ACC112 (cell line): Measurements from ENCODE around the gene INKA2.

Experiments used
- H2AFZ ChIP-seq: fragments of 200-600 bp; sonication (generic); one replicate; pipeline ENCODE4 v1.6.0; 2017; ENCODE audit warnings: antibody characterized with exemption, low read length; ENCODE audit not compliant: unreplicated experiment
- H3K27ac ChIP-seq: fragments of 200-600 bp; sonication (generic); 2 replicates; pipeline ENCODE4 v1.5.1; 2014; ENCODE audit warnings: low read depth, mild to moderate bottlenecking, antibody characterized with exemption, low read length, moderate library complexity
- H3K27me3 ChIP-seq: fragments of 200-600 bp; sonication (generic); 2 replicates; pipeline ENCODE4 v1.6.1; 2014; ENCODE audit warnings: mild to moderate bottlenecking, antibody characterized with exemption, low read length, moderate library complexity, mixed read lengths; ENCODE audit not compliant: insufficient read depth
- H3K36me3 ChIP-seq: fragments of 200-600 bp; sonication (generic); 2 replicates; pipeline ENCODE4 v1.6.1; 2016; ENCODE audit warnings: mild to moderate bottlenecking, antibody characterized with exemption, low read length, moderate library complexity, mixed read lengths; ENCODE audit not compliant: insufficient read depth
- H3K4me1 ChIP-seq: fragments of 200-600 bp; sonication (generic); one replicate; pipeline ENCODE4 v1.6.1; 2016; ENCODE audit warnings: low read length, mixed read lengths; ENCODE audit not compliant: insufficient read depth, unreplicated experiment, control insufficient read depth
- H3K4me3 ChIP-seq: fragments of 200-600 bp; sonication (generic); 2 replicates; pipeline ENCODE4 v1.5.1; 2014; ENCODE audit warnings: mild to moderate bottlenecking, low read depth, low read length
- H3K79me2 ChIP-seq: fragments of 200-600 bp; sonication (generic); one replicate; pipeline ENCODE4 v1.6.0; 2016; ENCODE audit warnings: low read length; ENCODE audit not compliant: control insufficient read depth, unreplicated experiment, insufficient read depth

Gene INKA2

DNA sequence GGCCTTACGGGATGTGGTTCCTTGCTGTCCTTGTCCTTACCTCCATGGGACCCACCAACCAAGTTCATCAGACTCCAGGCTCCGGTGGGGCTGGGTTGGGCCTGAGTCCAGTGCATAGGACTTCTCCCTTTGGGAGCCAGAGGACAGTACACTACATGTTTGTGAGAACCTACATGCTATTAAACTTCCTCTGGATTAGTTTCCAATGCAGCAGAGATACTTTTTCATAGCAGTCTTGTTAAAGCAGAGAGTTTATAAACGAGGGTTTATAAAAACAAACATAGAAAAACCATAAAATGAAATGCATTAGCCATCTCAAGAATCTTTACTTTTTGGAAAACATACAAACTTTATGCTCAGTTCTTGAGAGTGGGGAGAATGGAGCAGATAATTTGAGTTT is 33.4 kb downstream of the INKA2 start:
- Histone ChIP-seq H3K4me1 (peaks cover 38% of the 10 kb centered on the region), H3K36me3 (peaks cover 19% of the 10 kb centered on the region), H2AFZ (no peak overlapping the region), H3K27ac (no peak overlapping the region), H3K79me2 (no peaks in the 10 kb centered on the region), H3K27me3 (no peaks in the 10 kb centered on the region), H3K4me3 (no peak overlapping the region)

DNA sequence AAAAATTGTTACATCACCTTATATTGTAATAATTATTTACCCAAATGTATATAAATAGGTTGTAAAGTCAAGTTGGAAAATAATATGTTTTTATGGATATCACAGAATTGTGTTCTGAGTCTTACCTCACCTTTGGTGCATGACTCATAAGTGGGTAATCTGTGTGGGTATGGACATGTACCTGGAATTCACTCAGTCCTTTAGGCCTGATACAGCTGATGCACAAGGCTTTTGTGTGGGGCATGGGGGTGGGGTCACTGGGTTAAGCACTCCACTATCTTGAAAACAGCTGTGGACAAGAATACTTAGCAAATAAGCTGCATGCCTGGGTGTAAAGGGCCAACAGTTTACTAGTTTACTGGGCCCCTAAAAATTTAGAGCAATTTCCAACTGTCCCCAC is 34.4 kb downstream of the INKA2 start:
- peaks cover 19% of the 10 kb centered on the region for H3K36me3 ChIP-seq
- H3K27ac ChIP-seq: no peak overlapping the region
- no peak overlapping the region for H2AFZ ChIP-seq
- no peaks in the 10 kb centered on the region for H3K79me2 ChIP-seq
- no peaks in the 10 kb centered on the region for H3K27me3 ChIP-seq
- H3K4me1 ChIP-seq: peaks cover 34% of the 10 kb centered on the region
- no peak overlapping the region for H3K4me3 ChIP-seq

DNA sequence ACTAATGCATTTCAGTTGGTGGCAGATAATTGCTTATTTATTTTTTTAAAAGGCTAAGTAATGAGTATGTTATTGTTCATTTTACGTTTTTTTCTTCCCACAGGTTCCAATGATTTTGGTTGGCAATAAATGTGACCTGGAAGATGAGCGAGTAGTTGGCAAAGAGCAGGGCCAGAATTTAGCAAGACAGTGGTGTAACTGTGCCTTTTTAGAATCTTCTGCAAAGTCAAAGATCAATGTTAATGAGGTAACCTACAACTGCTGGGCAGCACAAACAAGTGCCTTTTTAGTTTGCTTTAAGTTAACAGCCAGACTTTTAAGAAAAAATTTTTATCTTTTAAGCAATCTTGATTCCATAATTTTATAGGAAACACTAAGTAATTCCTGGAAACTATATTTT is 35.0 kb downstream of the INKA2 start:
- Histone ChIP-seq H3K27ac (no peak overlapping the region), H3K4me1 (peaks cover 29% of the 10 kb centered on the region), H3K4me3 (no peak overlapping the region), H3K79me2 (no peaks in the 10 kb centered on the region), H3K36me3 (peaks cover 19% of the 10 kb centered on the region), H2AFZ (no peak overlapping the region), H3K27me3 (no peaks in the 10 kb centered on the region)

DNA sequence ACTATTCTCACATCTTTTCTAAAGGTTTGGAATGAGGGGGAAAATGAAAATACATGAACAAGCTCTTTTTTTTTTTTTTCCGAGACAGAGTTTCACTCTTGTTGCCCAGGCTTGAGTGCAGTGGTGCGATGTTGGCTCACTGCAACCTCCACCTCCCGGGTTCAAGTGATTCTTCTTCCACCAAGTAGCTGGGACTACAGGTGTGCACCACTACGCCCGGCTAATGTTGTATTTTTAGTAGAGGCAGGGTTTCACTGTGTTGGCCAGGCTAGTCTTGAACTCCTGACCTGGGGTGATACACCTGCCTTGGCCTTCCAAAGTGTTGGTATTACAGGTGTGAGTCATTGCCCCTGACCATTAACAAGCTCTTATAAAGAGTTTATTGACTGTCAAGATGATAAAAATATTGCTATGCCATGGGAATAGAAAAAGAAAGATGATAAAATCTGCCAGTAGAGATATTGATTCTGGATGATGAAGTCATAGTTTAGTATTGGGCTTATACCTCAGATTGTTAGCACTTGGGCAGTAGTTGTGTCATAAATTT is 36.6 kb downstream of the INKA2 start:
- Histone ChIP-seq H3K79me2 (no peaks in the 10 kb centered on the region), H2AFZ (no peak overlapping the region), H3K4me1 (peaks cover 15% of the 10 kb centered on the region), H3K27me3 (no peaks in the 10 kb centered on the region), H3K36me3 (peaks cover 14% of the 10 kb centered on the region; the same call in 1 of the 2 replicates), H3K27ac (no peak overlapping the region), H3K4me3 (no peak overlapping the region)

DNA sequence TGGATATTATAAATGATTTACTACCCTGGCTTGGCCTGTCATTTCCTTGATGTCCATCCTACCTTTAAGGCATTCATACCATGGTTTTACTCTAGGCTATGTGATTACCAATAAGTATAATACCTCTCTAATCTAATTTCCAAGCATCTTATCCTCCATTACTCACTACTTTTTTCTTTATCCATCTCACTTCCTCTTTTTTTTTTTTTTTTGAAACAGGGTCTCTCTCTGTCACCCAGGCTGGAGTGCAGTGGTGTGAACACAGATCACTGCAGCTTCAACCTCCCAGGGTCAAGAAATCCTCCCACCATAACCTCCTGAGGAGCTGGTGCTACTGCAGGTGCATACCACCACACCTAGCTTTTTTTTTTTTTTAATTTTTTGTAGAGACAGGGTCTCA is 39.9 kb downstream of the INKA2 start:
- Histone ChIP-seq H3K36me3 (peaks cover 16% of the 10 kb centered on the region), H3K27ac (no peak overlapping the region), H3K27me3 (no peaks in the 10 kb centered on the region), H2AFZ (no peak overlapping the region), H3K79me2 (no peaks in the 10 kb centered on the region), H3K4me1 (no peaks in the 10 kb centered on the region), H3K4me3 (no peak overlapping the region)

DNA sequence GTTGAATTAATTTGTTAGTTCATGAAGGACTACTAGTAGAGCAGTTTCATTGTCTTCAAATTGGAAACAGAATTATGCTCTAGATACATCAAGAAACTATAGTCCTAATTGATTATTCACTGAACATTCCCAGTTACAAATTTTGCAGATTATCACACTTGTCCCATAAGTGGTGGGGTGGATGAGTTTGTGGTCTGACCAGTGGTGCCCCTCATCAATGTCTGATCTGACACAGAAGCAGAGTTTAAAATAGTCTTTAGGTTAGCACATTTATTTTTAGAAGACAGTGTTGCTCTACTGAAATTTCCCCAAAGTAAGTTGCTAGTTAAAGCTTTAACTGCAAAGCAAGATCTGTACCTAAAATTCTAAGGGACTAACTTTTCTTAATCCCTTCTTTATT is 42.9 kb downstream of the INKA2 start:
- Histone ChIP-seq H3K36me3 (peaks cover 15% of the 10 kb centered on the region), H3K27ac (no peak overlapping the region), H3K4me1 (no peaks in the 10 kb centered on the region), H3K27me3 (no peaks in the 10 kb centered on the region), H2AFZ (no peak overlapping the region), H3K4me3 (no peak overlapping the region), H3K79me2 (peaks cover 10% of the 10 kb centered on the region)

DNA sequence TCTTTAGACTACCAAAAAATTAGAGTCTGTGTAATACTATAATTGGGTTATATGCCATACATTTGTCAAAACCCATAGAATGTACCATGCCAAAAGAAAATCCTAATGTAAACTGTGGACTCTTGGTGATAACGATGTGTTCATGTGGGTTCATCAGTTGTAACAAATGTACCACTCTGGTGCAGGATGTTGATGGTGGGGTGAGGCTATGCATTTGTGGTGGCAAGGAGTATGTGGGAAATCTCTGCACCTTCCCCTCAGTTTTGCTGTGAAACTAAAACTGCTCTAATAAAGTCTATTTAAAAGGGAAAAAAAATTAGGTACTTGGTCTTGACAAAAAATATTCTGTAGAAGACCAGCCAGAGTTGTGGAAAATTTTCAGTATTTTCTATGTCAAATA is 43.4 kb downstream of the INKA2 start:
- no peak overlapping the region for H3K4me3 ChIP-seq
- H2AFZ ChIP-seq: no peak overlapping the region
- H3K79me2 ChIP-seq: peaks cover 10% of the 10 kb centered on the region
- no peak overlapping the region for H3K27ac ChIP-seq
- peaks cover 15% of the 10 kb centered on the region for H3K36me3 ChIP-seq
- H3K27me3 ChIP-seq: no peaks in the 10 kb centered on the region
- peaks cover under 1% of the 10 kb centered on the region for H3K4me1 ChIP-seq

DNA sequence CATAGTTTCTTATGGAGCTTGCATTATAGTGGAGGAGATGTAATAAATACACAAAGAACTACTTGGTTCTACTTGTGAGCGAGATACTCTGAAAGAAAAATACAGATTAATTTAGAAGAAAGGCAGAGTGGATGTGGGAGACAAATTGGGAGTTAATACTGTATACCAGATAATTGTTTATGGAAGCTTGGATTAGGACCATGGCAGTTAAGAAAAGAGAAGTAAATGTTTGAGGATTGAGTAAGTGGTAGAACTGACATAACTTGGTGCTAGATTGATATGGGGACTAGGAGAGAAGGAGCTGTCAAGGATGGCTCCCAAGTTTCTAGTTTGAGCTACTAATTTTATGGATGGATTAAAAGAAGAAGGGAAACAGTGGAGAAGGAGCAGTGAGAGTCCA is 47.3 kb downstream of the INKA2 start:
- Histone ChIP-seq H3K27me3 (no peaks in the 10 kb centered on the region), H3K4me1 (peaks cover 8% of the 10 kb centered on the region), H3K27ac (no peak overlapping the region), H3K79me2 (peaks cover 13% of the 10 kb centered on the region), H3K4me3 (no peak overlapping the region), H3K36me3 (peaks cover 10% of the 10 kb centered on the region), H2AFZ (no peak overlapping the region)

DNA sequence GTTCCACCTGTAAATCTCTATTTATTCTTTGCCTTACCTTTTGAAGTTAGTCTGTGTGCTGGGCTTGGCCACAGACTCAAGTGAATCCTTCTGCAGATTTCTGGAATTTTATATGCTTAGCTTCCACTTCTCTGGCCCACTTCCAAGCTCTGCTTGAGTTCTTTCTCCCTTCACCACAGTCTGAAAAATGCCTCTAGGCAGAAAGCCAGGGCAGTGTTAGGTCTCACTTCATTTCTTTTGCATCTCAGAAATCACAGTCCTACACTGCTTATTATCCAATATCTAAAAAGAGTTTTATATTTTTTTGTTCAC is 48.9 kb downstream of the INKA2 start:
- Histone ChIP-seq H3K27ac (no peak overlapping the region), H3K79me2 (peaks cover 13% of the 10 kb centered on the region)

More for the DNA sequence above, 48.9 kb downstream of the INKA2 start:
- no peak overlapping the region for H2AFZ ChIP-seq
- peaks cover 8% of the 10 kb centered on the region for H3K4me1 ChIP-seq
- peaks cover 5% of the 10 kb centered on the region; the same call in 1 of the 2 replicates for H3K36me3 ChIP-seq
- H3K4me3 ChIP-seq: no peak overlapping the region
- no peaks in the 10 kb centered on the region for H3K27me3 ChIP-seq
